Inferior parietal cortex (tissue), 1 donor: ENCODE data around the gene FXYD5.
"Not testable (repeated sequence)": the region's sequence is repeated elsewhere in the genome, so short reads cannot be mapped to it uniquely, and the experiment has no call there.

Experiments used
- DNase-seq: peaks from one replicate; pipeline ENCODE4 v3.0.0-alpha.2; 2016; ENCODE audit errors: extremely low spot score

Gene FXYD5

DNA sequence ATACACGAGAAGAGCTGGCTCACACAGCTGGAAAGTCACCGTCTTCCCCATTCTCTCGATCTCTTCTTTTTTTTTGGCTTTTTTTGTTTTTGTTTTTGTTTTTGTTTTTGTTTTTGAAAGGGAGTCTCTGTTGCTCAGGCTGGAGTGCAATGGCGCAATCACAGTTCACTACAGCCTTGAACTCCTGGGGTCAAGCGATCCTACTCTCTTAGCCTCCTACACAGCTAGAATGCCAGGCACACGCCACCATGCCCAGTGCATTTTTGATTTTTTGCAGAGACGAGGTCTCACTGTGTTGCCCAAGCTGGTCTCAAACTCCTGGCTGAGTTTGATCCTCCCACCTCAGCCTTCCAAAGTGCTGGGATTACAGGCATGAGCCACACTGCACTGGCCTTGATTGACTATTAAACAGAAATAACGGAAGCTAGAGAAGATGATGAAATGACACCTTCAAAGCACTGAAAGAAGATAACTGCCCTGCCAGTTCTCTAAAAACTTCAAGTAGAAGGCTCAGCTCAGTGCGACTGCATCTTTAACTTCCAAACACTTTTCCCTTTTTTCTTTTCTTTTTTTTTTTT is 34.9 kb upstream of the FXYD5 start:
- no peak for DNase-seq

DNA sequence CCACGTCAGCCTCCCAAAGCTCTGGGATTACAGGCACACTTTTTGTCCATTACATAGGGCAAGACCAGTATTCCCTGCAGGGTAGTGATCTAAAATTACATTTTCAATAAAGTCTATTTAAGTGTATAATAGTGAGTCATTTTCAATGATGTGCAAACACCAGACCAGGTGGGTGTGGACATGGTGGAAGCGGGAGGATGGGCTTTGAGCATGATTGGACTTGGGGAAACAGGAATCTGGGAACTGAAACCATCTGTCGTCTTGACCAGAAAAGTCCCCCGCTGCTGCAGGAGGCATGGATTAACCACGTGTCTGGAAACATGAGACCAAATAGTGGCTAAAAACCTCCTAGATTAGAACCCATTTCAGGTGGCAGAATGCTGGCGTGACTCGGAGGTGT is 34.0 kb upstream of the FXYD5 start:
- DNase-seq: no peak

DNA sequence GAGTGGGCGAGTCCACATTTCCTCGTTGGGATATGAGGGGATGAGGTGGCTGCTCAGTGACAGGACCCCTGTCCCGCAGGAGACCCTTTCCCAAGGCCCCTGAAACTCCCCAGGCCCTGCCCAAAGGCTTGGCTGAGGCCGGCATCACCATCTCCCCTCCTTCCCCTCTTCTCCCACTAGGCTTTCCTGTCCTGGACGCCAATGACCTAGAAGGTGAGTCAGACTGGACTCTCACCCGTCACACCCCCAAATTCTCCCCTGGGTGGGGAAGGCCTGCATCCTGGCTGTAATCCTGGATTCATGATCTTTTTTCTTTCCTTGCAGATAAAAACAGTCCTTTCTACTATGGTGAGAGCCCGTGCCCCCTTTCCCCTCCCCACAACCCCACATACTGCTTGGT is 33.6 kb upstream of the FXYD5 start:
- no peak for DNase-seq

DNA sequence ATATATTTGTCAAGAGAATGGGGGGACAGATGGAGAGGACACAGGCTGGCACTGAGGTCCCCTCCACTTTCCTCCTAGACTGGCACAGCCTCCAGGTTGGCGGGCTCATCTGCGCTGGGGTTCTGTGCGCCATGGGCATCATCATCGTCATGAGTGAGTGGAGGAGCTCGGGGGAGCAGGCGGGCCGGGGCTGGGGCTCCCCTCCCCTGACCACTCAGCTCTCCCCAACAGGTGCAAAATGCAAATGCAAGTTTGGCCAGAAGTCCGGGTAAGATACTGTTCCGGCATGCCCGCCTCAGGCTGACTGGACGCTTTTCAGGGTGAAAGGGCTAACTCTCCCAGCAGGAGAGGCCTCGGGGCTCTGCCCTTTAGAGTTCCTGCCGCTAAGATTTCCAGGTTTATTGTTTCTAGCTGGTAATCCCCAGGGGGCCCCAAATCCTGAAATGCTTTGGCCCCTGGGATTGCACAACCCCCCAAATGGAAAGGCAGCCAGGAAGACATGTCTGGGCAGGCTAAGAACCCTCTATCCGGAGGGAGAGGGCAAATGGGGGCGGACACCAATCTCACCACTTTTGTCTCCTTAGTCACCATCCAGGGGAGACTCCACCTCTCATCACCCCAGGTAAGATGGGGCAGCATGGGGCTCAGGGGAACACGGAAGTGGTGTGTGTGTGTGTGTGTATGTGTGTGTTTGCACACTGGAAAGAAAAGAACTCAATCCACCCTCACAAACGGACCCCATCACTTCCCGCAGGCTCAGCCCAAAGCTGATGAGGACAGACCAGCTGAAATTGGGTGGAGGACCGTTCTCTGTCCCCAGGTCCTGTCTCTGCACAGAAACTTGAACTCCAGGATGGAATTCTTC is 31.6 kb upstream of the FXYD5 start:
- no peak for DNase-seq

DNA sequence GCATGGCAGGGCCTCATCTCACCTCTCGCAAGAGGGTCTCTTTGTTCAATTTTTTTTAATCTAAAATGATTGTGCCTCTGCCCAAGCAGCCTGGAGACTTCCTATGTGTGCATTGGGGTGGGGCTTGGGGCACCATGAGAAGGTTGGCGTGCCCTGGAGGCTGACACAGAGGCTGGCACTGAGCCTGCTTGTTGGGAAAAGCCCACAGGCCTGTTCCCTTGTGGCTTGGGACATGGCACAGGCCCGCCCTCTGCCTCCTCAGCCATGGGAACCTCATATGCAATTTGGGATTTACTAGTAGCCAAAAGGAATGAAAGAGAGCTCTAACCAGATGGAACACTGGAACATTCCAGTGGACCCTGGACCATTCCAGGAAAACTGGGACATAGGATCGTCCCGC is 31.0 kb upstream of the FXYD5 start:
- no peak for DNase-seq

DNA sequence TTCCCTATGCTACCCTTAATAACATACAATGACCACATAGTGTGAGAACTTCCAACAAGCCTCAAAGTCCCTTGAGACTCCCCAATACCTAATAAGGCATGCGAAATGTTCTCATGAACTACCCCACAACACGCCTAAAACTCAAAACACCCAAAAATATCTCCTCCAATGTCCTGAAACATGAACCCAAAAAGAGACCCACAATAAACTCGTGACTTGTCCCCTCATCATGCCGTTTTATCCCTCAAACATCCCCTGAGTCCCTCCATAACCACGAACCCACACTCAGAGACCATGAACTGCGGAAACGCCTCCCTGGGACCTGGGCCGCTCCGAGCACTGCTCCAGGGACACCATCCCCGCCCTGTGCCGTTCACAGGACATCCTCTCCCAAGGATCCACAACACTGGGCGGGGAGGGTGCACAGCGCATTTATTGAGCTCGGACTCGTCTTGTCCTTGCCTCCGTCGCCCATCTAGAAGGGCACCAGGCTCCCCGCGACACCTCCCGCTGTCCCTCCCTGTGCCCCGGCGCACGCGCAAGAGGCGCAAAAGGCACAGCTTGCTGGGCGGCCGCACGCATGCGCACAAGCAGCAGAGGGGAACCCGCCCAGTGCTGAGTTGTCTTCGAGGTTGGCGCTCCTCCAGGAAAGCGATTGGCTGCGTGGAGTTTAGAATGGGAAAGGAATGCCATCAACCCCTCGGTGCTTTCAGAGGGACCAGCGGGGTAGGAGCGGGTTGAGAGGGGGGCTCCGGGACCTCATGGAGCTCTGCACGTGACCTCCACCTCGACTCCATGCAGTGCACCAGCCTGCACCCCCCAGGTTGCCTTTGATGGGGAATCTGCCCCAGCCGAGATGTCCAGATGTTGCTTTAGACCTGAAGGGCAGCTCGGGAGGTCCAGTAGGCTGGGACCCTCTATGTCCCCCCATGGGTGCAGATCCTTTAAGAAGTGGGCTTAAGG is 30.2 kb upstream of the FXYD5 start:
- peak; percentile 97 for DNase-seq

DNA sequence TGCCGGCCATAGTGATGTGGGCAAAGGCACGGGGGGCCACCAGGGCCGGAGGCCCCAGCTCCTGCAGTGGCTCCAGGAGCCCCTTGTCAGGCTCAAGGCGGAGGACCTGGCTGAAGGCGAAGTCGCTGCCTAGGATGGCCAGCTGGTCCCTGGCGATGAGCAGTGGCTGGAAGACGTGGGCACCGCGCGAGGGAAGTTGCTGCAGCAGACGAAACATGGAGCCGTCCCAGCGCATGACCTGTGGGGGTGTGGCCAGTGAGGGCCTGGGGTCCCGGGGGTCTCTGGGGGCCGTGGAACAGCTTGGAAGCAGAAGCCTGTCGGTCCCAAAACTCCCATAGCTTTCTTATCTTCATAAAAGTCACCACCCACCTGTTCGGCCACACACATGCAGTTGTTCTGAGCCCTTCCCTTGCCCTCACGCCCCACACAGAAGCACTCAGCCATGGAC is 29.2 kb upstream of the FXYD5 start:
- no peak for DNase-seq

DNA sequence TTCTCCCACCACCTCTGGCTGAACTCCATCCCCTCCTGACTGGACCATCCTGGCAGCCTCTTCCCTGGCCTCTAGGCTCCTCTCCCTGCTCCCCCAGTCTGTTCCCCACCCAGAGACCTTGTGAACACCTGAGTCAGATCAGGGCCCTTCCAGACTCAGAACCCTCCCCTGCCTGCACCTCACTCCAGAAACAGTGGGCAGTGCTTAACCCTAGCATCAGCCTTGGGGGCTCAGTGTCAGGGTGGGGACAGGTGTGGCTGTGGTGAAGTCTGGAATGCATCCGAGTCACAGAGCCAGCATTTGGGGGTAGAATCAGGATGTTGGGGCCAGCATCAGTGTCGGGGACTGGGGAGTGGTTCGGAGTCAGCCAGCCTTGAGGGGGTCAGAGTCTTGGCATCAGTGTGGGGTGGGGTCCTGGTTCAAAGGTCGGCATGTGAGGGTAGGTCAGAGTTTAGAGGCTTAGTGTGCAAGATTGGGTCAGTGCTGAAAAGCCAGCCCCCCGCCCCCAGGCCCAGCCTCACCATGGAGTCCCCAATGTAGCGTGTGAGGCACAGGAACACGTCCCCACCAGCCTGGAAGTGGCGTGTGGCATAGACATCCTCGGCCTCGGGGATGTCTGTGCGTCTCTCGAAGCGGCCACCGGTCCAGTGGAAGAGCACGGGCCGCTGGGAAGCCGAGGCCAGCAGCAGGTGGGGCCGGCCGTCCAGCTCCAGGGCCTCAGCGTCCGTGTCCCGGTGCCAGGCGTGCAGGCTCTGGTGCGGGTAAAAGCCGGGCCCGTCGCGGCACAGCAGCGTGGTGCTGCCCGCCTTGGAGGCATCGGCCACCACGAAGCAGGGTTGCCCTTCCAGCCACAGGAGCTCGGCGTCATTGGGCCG is 28.5 kb upstream of the FXYD5 start:
- no peak for DNase-seq

DNA sequence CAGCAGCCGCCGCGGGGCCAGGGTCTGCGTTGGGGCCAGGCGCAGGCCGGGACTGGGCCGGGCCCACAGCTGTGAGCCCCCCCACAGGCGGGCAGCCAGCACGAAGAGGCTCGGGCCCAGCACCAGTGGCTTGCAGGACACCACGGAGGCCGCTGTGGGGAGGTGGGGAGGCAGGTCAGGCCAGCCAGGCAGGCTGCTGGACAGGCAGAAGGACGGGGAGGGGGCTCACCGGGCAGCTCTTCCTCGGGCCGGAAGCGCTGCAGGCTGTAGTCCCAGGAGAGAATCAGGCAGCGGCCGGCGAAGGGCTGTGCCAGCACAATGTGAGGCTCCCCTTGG is 27.9 kb upstream of the FXYD5 start:
- no peak for DNase-seq

DNA sequence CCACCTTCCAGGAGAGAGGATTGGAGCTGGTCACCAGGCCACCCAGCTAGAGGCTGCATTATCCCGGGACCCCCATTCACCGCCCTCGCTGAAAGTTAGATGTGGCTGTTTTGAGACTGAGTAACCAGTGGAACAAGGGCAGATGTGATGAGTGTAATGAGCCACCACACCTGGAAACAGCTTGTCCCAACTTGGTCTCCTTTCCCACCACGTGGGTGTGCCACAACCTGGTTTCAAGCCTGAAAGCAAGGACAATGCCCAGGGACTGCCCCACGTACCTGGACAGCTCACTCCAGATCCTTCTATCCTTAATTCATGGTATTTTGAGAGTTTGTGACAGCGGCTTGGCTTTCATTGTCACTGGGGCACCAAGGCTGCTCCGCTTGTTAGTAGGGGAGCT is 26.7 kb upstream of the FXYD5 start:
- DNase-seq: no peak

DNA sequence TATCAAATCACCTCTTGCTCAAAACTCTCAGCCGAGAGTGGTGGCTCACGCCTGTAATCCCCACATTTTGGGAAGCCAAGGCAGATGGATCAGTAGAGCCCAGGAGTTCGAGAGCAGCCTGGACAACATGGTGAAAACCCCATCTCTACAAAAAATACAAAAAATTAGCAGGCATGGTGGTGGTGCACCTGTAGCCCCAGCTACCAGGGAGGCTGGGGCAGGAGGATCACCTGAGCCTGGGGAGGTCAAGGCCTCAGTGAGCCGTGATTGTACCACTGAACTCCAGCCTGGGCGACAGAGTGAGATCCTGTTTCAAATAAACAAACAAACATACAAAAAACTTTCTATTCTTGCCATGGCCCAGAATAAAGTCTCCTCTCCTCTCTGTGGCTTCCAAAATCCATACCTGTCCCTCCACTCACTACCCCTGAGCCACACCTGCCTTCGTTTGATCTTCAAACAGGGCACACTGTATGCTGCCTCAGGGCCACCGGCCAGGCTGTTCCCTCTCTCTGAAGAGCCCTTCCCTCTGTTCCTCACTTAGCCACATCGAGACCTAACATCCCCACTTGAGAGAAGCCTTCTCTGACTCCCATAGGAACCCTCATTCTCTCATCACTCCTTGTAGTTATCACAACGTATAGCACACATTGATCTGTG is 26.0 kb upstream of the FXYD5 start:
- DNase-seq: no peak

DNA sequence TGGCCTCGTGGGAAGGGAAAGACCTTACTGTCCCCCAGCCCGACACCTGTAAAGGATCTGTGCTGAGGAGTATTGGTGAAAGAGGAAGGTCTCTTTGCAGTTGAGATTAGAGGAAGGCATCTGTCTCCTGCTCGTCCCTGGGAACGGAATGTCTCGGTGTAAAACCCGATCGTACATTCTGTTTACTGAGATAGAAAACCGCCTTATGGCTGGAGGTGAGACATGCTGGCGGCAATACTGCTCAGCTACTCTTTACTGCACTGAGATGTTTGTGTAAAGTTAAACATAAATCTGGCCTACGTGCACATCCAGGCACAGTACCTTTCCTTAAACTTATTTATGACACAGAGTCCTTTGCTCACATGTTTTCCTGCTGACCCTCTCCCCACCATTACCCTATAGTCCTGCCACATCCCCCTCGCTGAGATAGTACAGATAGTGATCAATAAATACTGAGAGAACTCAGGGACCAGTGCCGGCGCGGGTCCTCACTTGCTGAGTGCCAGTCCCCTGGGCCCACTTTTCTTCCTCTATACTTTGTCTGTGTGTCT is 24.7 kb upstream of the FXYD5 start:
- not testable (repeated sequence) for DNase-seq

DNA sequence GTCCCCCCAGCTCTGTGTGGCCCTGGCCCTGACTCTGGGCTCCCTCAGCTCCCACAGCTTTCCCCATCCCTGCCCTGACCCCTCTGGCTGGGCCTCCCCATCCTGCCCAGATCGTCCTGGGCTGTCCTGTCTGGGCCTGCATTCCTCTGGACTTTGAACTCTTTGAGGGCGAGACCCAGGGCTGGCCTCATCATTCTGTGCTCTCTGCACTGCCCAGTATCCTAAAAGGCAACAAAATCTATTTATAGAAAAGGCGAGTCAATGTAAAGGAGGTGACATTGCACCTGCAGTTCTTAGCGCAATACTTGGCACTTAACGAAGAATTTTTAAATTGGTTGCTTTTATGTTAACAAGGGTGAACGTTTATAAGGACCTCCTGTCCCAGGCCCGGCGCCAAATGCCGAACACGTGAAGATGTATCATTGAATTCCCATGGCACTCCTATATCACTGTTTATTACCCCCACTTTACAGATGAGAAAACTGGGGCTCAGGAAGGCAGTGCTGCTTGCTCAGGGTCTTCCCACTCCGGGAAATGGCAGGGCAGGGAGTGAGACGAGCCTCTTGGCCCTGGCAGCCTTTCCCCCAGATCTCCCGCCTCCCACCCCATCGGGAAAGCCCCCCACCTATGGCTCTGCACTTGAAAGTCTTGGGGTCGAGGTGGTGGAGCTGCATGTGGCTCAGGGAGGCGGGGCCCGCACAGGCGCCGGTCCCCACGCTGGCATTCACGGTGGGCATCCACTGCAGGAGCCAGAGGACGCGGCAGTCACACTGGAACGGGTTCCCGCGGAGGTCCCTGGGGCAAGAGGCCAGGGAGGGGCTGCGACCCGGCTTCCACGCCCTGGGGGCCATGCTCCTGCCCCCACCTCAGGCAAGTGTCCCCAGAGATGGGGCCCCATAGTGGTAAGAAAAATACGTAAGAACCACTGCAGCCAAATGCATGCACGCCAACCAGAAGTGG is 23.5 kb upstream of the FXYD5 start:
- DNase-seq: no peak

DNA sequence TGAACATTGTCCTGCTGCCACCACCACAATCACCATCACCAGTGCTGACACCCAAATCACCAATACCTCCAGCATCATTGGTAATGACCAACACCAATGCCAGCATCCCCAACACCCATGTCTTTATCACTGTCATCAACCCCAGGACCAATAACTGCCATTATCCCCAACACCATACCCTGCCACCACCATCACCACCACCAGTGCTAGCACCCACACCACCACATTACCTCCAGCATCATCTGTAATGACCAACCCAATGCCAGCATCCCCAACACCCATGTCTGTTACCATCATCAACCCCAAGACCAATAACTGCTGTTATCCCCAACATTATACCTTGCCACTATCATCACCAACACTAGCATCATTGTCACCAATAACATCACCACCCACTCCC is 22.3 kb upstream of the FXYD5 start:
- no peak for DNase-seq

DNA sequence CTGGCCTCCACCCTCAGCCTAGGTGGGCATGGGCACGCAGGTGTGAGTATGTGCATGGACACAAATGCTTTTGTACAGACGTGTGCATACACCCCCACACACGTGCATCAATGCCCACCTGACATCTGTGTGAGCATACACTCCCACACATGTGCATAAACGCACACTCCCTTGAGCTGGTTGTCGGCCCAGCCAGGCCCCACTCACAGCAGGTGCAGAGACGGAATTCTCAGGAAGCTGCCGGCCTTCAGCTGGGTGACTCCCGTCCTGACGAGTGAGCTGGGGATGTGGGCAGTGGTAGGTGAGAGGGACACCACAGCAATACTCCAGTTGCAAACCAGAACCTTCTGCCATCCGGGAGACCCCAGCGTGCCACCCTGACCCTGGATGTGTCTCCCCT is 20.7 kb upstream of the FXYD5 start:
- no peak for DNase-seq

DNA sequence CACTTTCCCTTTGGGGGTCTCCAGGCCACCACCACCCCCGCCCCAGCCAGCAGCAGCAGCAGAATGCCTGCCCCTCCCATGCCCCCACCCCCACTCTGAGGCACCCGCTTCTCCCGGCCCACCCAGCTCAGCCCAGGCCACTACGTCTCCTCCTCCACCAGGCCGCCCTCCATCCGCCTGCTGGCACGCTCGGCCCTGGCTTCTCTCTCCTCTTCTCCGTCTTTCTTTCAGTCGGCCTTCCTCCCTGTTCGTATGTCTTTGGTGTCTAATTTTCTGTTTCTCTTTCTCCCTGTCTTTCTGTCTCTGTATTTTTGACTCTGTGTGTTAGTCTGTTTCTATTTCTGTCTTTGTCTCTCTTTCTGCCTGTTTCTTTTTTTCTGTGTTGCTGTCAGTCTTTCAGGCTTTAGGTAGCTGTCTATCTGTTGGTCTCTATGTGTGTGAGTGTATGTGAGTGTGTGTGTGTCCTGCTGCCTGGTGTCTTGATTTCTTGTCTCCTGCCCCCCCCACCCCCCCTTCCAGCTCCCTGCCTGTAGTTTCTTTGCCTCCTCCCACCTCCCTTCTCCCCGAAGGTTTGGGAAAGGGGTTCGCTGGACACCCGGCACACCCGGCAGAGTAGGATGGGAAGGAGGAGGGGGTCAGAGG is 19.8 kb upstream of the FXYD5 start, which contains the start of gene LGI4:
TSS of gene LGI4 (minus strand) at position 459 of the 642 bp plus-strand sequence. CDS start at position 80, 379 bp downstream.
- DNase-seq: no peak

DNA sequence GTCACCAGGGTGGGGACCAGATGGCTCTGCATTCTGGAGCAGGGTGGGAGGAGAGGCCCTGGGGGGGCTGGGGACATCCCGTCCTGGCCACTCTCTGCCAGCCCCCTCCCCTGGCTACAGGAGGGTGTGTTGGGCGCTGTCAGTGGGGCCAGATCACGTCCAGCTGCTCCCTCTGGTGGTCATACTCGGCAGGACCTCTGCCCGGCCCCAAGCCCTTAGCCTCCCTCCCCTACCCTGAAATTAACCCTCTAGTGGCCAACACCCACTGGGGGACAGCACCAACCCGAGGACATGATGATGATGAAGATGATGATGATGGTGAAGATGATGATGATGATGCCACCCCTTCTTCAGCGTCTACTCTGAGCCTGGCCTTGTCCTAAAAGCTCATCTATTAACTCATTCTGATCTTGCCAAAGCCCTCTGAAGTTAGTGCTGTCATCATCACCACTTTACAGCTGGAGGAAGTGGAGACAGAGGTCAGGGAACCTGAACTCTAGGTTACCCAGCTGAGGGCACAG is 19.1 kb upstream of the FXYD5 start:
- DNase-seq: peak; percentile 85

DNA sequence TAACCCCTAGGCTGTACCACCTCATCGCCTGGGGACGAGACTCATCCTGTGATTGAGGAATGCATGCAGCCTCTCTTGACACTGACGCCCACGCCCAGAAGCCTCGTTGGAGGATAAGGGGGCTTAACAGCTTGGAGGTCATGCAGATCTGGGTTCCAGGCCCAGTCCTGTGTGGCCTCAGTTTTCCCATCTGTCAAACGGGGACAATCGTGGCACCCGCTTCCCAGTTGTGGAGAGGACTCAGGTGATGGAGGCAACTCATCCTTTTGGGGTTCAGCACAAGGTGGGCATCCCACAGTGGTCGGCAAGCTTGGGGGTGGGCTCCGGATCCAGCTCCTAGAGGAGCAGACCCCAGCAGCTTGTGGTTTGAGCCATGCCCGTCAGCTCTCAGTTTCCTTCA is 18.3 kb upstream of the FXYD5 start:
- no peak for DNase-seq
